GM18499 (cell line): Measurements from ENCODE around the gene HES7.

Experiments
- ATAC-seq: cut with Tn5 transposase; IDR thresholded peaks from one replicate; pipeline ENCODE4 v1.9.1; 2021; ENCODE audit warnings: moderate number of reproducible peaks; ENCODE audit not compliant: insufficient read depth, unreplicated experiment

HES7 gene

GRCh38 chr17:8143581-8144400 is 19.9 kb upstream of the HES7 start:
- ATAC-seq, result no peak

GRCh38 chr17:8142887-8143580 is 19.1 kb upstream of the HES7 start:
- ATAC-seq, result no peak

GRCh38 chr17:8142158-8142886 is 18.4 kb upstream of the HES7 start:
- no peak for ATAC-seq

- ATAC-seq, result no peak
Observed at GRCh38 chr17:8141741-8142140, 17.8 kb upstream of the HES7 start.

GRCh38 chr17:8141045-8141444 is 17.1 kb upstream of the HES7 start:
- ATAC-seq, result no peak

- no peak for ATAC-seq
Observed at GRCh38 chr17:8140065-8141029, 16.4 kb upstream of the HES7 start.

- ATAC-seq, result peak; percentile 41
Observed at GRCh38 chr17:8138672-8139371, 14.9 kb upstream of the HES7 start.

DNA sequence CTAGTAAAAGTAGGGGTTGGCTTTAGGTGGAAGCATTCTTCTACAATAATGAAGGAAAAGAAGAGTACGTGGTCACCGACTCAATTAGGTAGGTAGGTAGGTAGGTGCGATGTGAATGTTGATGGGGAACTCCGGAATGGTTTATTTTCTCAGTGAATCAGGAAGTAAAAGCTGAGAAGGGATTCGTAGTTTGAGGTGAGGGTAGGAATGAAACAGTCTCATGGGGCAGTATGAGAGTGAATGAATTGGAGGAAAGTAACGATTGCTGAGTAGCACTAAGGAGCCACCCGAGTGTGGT is 14.4 kb upstream of the HES7 start:
- peak; percentile 4 for ATAC-seq

- no peak for ATAC-seq
Observed at GRCh38 chr17:8137645-8138373, 13.9 kb upstream of the HES7 start.

DNA sequence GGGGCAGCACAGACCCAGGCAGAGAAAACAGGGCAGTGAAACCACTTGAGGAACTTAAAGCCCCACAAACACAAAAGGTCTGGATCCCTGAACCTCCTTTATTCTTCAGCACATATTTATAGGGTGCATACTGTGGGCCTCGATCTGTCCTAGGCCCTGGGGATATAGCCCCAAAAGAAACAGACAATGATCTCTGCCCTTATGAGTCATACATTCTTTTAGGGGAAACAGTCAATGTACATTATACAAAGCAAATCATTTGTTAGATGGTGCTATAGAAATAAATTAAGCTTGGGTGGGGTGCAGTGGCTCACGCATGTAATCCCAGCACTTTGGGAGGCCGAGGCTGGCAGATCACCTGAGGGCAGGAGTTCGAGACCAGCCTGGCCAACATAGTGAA is 10.0 kb upstream of the HES7 start:
- ATAC-seq, result no peak

DNA sequence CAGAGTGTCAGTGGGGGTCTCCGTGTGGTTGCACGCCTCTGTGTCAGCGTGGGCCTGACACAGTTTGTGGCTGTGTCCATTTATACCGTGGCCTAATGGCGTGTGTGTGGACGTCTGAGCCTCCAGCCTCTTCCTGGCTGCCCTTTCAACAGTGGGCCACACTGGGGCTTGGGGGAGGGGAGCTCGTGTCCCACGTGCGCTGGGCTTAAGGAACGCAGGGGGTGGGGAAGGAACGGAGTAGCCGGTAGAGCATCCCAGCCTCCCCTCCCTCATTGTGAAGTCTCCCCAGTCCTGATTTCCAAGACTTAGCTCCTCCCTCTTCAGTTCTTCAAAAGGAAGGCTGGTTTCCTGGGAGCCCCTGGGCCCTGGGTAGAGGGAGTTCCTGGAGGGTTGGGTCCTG is 9.5 kb upstream of the HES7 start:
- ATAC-seq, result no peak

DNA sequence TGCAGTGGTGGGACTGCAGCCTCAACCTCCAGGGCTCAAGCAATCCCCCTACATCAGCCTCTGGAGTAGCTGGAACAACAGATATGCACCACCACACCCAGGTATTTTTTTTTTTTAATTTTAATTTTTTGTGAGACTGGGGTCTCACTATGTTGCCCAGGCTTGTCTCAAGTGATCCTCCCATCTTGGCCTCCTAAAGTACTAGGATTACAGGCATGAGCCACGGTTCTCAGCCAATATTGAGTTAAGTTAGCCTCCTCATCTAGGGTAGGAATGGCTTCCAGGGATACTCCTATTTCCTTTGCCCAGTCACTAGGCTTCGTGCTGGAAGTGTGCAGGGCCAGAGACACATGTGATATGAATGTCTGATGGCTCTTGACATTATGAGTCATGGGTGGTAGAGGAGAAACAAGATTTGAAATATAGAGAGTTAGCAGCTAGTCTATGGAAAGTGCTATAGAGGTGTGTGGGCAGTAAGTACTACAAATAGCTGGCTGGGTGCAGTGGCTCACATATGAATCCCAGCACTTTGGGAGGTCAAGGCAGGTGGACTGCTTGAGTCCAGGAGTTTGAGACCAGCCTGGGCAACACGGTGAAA is 8.0 kb upstream of the HES7 start:
- no peak for ATAC-seq

DNA sequence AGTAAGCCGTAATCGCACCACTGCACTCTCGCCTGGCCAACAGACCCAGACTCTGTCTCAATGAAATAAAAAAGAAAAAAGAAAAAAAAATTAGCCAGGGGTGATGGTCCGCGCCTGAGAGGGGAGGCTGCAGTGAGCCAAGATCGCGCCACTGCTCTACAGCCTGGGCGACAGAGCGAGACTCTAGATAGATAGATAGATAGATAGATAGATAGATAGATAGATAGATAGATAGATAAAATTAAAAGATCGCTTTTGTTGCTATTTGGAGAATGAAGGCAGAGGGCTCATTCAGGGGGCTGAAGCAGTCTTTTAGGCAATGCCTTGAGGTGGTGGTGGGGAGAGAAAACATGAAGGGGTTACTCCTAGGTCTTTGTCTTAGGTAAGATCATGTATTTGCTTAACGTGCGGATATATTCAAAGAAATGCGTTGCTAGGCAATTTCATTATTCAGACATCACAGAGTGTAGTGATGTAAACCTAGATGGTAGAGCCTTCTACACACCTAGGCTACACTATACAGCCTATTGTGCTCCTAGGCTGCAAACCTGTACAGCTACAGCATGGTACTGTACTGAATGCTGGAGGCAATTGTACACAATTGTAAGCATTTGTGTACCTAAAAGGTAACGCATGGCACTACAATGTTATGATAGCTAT is 4.3 kb upstream of the HES7 start:
- no peak for ATAC-seq

GRCh38 chr17:8126491-8127066 is 2.7 kb upstream of the HES7 start:
- ATAC-seq, result no peak

- no peak for ATAC-seq
Observed at GRCh38 chr17:8125947-8126490, 2.1 kb upstream of the HES7 start.

DNA sequence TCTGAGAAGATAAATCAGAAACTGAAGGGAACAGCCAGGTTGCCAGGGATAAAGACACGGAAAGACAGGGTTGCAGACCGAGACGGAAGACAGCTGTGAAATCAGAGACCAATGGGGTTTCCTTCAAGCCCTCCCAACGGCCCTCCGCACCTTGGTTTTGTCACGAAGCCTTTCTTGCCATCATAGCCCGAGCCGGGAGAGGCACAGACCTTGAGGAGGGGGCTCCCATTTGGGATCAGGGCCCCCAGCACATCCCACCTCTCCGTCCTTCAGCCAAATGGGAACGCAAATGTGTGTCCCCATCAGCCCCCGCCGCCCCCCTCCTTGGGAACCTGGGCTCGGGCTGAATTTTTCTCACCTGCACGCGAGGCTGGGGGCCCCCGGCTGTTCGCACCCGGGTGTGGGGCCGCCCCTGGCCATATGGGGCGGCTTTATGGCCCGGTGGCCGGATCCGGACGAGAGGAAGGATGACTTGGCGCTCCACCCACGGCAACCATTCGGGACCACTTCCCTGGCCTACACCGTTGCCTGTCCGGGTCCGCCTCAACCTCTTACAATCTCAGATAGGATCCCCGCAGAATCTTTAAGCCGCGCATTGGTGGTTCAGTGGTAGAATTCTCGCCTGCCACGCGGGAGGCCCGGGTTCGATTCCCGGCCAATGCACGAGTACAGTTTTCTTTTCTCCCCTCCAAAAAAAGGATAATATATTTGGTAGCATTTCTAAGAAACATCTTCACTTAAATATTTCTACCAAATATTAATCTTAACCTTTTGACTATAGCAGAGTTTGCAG is 1.4 kb upstream of the HES7 start:
- ATAC-seq, result no peak
